ENCODE data around the gene KLHL1.

Gene KLHL1

DNA sequence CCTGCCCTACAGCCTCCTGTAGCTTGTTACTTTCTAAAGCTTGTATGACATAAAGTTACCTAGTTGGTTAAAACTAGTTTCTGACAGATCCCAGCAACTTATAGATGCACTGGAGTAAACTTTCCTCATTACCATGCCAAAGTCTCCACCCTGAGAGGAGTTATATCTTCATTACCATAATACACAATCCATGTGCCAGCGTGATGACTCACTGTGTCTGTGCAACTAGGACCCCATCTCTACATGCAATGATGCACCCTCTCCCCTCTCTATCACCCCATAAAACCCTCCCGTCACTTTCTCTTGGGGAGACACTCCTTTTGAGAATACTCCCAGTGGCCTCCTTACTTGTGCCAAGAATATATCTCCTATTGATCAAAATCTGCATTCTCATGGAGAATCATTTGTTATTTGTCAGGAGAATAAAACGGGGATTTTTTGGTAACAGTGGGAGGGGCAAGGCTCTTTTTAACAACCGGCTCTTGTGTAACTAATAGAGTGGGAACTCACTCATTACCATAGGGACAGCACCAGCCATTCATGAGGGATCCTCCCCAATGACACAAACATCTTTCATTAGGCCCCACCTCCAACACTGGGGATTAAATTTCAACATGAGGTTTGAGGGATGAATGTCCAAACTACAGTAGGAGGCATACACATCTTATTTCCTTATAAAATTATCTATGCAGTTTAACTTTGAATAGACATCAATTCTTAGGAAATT, 235.8 kb downstream of the KLHL1 start:
- no peak for DNase-seq (ENCODE audit: low spot score)

DNA sequence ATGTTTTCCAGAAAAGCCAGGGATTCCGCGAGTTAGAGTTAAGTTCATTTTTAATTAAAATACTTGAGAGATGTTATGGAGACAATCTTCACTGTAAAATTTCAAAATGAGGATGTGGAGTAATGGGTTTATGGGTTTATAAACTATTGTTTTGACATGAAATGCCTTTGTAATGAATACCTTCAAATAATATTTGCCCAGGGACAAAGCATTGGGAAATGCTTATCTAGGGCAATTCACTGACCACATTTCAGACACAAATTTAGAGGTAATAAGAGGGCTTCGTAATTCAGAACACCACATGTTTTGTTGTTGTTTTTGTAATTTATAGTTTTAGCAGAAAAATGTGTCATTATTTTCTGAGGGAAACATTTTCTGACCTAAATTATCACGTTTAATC, 241.7 kb downstream of the KLHL1 start:
- no peak for DNase-seq (ENCODE audit: low spot score)

DNA sequence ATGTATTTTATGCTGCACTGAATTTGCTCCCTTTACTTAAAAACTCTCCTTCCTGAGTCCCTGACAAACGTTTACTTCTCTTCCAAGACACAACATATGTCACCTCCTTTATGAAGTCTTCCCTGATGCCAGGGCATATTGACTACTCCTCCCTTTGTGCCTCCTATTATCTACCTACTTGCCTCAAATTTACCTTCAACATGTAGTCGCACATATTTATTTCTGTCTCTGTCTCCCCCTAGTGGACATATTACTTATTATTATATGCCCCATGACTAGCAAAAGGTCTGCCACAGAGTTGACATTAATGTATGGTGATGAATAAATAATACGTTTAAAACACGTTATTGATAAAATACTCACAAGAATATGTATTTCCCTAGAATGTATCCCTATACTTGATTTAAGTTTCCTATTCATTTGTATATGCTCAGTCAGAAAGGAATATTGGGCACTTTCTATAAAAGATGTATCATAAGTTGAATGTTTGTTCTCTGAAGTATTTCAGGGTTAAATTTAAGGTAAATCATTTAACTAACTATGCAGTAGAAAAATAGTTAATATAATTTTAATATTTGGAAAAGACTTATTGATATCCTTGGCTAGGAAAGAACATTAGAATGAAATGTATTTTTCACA, 250.9 kb downstream of the KLHL1 start:
- DNase-seq (ENCODE audit: low spot score), result peak; percentile 40

DNA sequence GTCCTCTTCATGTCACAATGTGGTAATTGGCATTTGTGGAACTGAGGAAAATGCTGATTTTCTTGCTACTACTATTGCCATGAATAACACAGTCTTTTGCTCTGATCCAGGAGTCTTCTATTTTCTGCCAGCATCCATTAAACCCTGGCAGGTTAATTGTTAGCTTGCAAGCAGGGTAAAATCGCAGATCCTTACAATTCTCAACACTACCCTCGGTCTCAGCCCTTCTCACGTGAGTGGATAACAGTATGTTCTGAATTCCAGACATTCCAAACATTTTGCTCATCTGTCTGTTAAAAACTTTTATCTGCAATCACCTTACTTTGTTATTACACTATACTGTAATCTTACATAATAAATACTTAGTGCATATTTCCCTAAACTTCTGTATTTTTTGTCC, 251.9 kb downstream of the KLHL1 start:
- no peak for DNase-seq (ENCODE audit: low spot score)

DNA sequence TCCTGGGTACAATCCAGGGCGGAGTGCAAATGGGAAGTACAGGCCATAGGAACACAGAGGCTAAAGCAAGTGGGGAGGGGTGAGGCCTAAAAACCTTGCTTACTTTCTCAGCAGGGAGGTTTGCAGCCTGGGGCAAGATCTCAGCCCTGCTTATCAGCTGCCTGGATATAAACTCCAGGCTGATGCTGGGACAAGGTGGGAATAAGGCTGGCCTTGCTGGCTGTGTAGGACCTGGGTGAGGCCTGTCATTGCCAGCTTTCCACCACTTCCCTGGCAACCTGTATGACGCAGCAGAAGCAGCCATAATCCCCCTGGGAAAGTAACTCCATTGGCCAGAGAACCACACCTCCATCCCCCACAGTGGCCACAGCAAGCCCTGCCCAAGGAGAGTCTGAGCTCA, 279.7 kb downstream of the KLHL1 start:
- DNase-seq (ENCODE audit: low spot score), result no peak

DNA sequence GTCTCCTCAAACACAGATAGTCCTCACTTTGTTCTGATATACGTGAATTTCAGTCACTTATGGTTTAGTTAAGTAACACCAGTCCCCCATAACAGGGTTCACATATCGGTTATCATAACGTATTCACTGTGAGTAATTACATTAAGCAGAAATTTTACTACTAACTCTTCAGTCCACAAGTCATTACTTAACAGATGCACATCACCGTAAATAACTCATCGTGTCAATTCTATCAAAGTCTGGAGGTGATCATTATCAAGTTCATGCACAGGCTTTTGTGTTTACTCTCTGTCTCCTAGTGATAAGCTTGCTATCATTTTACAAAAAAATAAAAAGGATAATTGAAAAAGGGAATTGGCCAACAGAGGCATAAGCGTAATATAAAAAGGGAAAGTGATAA, 288.1 kb downstream of the KLHL1 start:
- no peak for DNase-seq (ENCODE audit: low spot score)

DNA sequence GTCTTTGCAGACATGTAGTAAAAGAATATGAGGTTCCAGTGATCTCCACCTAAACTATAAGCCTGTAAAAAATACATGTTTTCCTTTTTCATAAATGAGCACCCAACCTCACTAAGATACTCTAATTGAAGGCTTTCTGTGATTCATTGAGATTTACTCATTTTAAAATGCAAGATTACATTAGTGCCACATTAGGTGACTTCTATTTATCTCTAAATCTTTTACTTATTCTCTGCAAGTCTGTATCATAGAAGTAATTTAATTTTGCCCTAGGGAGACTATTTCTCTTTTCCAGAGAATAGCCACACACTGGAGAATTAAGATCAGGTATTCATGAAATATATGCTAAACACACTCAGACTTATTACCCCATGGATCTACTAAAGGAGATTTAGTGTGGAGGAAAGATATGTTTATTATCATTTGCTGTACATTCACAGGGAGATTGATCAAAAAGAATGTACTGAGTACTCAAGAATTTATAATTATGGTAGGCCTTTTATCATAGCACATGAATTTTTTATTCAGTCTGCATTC, 290.9 kb downstream of the KLHL1 start:
- DNase-seq (ENCODE audit: low spot score), result no peak

DNA sequence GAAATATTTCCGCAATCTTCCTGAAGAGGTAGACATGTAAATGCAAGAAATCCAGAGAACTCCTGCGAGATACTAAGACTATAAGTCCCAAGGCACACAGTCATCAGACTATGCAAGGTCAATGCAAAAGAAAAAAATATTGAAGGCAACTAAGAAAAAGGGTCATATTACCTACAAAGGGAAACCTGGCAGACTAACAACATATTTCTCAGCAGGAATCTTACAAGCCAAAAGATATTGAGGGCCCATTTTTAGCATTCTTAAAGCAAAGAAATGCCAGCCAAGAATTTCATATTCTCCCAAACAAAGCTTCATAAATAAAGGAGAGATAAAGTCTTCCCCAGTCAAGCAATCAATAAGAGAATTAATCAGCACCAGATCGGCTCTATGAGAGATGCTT, 299.1 kb downstream of the KLHL1 start:
- no peak for DNase-seq (ENCODE audit: low spot score)

DNA sequence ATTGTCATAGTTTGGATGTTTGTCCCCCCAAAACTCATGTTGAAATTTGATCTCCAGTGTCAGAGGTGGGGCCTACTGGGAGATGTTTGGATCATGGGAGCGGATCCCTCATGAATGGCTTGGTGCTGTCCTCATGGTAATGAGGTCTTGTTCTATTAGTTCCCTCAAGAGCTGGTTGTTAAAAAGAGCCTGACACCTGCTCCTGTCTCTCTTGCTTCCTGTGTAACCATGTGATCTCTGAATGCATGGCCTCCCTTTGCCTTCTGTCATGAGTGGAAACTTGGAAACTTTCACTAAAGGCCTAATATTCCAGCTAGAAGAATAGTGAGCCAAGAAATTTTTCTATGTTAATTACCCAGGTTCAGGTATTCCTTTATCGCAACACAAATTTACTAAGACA, 312.0 kb downstream of the KLHL1 start:
- no peak for DNase-seq (ENCODE audit: low spot score)

DNA sequence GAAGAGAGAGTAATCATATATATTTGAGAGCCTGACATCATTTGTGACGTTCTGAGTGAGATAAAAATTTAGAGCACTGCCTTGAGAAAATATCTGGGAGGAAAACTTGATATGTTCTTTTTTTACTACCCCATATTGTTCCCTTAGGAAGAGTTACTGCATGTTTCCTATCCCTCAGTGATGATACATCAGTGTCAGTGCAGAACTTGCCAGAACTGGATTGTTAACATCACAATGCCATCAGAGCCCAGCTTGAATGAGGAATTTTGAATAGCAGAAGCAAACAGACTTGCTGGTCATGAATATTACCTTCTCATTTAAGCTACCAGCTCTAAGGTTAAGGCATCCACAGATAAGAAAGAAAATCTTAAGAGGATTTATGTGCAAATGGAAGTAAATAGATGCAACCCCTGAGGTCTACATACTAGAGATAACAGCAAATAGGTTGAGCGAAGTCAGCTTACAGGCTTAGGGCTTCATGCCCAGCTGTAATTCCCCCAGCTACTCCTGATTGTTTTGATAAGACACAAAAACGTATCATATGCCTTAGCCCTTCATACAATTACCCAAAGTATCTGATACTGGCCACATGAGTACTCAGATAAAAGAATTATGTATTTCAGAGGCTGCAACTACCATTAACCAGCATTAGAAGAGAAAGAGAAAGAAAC, 314.3 kb downstream of the KLHL1 start:
- no peak for DNase-seq (ENCODE audit: low spot score)

DNA sequence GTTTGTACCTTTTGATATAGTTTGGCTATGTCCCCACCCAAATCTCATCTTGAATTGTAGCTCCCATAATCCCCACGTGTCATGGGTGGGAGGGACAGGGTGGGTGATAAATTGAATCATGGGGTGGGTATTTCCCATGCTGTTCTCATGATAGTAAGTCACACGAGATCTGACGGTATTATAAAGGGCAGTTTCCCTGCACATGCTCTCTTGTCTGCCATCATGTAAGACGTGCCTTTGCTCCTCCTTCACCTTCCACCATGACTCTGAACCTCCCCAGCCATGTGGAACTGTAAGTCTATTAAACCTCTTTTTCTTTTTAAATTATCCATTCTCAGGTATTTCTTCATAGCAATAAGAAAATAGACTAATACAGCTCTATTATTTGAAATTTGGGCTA, 331.3 kb downstream of the KLHL1 start:
- DNase-seq (ENCODE audit: low spot score), result no peak

DNA sequence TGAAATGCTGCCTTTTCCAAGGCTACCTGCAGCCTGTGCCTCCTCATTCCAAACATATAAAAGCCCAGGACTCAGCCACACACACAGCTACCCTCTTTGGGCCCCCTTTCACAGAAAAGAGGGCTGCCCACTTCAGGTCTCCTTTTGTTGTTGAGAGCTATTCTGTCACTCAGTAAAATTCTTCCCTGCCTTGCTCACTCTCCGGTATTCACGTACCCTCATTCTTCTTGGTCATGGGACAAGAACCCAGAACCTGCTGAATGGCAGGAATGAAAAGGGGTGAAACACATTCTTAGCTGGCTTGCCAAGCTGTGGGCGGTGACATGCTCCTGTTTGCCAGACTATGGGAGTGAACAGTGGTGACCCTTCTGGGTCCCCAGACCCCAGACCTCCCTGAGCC, 338.6 kb downstream of the KLHL1 start:
- DNase-seq (ENCODE audit: low spot score), result no peak

DNA sequence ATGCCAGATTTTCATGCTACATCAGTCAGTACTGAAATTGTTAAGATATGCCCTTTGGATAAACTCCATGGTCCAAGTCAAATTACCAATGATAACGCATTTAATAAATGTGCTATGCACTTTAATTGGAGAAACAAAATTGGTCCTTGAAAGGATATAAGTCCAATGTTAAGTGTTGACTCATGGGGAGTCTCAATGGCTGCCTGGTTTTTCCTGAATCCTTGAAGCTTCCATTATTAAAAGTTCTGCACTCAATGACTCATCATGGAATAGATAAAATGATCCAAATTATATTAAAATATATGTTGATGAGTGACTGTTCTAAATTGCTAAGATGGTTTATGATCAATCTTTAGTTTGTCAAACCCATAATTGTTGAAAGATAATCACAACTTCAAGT, 346.7 kb downstream of the KLHL1 start:
- DNase-seq (ENCODE audit: low spot score), result no peak

DNA sequence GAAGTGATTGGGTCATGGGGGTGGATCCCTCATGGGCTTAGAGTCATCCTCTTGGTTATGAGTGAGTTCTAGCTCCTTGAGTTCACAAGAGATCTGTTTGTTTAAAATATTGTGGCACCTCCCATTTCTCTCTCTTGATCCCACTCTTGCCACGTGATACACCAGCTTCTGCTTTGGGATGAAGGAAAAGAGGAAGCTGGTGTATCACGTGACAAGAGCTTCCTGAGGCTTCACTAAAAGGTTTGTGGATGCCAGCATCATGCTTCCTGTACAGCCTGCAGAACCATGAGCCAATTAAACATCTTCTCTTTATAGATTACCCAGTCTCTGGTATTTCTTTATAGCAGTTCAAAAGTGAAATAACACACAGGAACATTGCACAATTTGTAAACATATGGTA, 353.2 kb downstream of the KLHL1 start:
- no peak for DNase-seq (ENCODE audit: low spot score)

DNA sequence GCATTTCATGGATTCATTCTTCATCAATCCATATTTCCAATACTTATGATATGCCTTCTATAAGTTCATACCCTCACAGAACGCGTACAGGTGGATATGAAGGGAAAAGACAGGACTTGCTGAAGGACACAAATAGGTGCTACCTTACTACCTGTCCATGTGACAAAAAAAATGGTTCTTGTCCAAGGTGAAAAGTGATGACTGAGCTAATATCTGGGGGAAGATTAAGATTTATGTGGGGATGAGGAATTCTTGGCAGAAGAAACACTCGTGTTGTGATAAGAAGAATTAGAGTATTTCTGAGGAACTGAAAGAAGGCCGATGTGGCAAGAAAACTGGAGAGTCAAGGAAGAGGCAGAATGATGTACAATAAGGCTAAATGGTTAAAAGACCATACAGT, 357.0 kb downstream of the KLHL1 start:
- no peak for DNase-seq (ENCODE audit: low spot score)

DNA sequence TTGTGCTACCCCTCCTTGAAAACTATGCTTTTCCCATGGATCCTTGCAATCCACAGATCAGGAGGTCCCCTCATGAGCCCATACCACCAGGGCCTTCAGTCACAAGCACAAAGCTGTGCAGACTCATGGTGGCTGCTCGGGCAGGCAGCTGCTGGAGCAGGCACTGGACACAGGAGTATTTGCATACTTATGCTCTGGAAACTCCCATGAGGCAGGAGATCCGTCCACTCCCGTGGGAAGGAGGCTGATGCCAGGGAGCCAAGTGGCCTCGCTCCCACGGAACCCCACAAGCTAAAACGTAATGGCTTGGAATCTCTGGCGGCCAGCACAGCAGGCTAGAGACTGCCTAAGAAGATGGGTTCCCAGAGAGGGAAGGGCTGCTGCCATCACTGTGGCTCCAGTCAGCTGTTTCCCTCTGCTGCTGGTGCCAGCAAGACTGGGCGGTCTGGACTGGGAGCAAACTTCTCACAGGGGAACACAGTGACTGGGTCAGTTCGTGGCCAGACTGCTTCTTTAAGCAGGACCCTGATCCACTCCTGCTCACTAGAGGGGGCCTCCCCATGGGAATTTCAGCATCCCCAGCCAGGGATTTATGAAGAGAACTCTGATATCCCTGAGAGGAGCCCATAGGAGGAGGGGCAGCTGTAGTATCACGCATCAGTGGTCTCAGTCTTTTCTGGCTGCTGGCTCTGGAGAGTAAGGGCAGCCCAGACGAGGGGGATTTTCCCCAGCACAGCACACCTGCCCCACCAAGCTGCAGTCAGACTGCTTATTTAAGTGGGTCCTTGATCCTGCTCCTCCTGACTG, 370.9 kb downstream of the KLHL1 start:
- no peak for DNase-seq (ENCODE audit: low spot score)

DNA sequence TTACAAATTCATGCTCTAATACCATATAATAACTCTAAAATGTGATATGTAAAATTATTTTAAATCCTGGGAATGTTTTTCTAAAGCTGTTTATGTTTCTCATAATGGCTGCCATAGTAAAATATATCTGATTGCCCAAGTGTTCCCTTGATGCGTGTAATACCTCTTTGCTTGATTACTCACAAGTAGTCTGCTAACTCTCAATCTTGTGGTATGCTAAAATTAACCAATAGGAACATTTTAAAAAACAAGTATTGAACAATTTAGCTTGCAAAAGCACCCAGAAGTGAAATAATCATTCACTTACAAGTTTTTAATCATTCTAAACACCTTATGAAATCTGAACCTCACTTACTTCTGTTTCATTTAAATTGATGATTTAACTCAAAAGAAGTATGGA, 386.6 kb downstream of the KLHL1 start:
- DNase-seq (ENCODE audit: low spot score), result no peak

DNA sequence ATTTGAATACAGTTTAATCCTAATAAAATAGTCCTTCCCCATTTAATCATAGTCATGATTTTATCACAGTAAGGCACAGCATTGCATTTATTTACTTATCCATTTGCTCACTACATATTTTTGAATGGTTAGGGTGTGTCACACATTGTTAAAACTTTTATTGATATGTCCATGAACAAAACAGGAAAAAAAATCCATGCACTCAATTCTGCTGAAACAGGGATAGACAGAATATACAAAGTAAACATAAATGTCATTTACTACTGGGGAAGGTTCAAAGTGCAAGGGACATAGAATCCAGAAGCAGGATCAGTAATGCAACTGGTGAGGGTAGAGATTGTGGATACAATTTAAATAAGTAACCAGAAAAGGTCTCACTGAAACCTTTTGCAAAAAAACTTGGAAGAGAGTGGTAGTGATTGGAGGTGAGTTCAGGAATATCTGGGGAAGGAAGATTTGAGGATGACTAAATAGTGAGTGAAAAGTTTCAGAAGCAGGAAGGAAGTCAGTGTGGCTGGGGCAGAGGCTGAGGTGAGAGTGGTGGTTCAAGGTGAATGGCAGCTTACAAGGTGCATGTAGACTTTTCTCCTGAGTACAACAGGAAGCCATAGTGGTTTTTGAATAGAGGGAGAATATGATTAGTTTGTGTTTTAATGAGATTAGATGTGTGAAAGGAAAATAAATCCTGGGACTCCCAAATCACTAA, 387.8 kb downstream of the KLHL1 start:
- DNase-seq (ENCODE audit: low spot score), result no peak

DNA sequence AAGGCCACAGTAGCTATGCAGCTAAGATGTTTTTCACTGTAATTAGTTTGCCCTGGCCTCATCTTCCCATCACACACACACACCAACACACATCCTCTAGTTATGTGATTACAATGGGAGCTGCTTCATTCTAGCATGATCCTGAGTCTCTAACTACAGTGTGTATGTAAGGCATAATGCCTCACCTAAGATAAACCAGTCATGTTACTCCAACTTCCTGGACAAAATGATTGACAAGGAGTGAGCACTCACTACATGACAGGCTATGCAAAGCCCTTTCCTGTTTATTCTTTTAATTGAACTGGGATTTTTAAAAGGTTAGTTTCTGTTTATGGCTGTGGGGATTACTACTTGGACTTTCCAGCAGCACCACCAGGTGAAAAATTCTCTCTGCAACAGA, 401.4 kb downstream of the KLHL1 start:
- DNase-seq (ENCODE audit: low spot score), result no peak

DNA sequence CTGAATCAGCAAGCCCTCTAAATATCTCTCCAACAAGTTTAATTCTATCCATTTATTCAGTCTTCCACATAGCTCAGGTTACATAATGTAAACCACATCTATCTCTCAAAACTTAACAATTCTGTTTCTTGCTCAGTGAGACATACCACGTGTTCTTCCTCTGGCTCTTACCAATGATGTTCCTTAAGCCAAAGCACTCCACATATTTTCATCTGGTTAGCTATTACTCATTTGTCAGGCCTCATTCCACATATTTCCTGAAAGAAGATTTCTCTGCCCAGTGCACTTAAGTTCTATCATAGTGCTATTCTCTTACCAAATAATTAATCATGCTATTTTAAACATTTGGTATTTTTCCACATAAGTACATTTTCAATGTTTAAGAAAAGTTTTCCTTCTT, 403.9 kb downstream of the KLHL1 start:
- DNase-seq (ENCODE audit: low spot score), result no peak

DNA sequence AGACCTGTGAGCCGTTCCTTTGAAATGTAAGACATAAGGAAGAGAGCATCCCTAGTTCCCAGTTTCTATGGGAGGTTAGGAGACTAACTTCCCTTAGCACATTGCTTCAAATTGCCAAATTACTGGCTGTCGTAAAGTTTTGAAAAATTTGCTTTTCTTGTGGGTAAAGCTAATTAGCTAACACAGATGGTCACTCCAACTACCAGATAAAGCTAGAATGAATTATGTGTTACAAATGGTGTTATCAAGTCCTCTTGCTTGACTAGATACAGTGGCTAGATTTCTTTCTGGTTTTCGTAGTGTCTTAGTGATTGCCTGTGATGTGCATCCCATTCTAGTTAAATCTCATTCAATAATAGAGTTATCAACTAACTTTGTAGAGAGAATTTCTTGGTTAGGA, 417.3 kb downstream of the KLHL1 start:
- no peak for DNase-seq (ENCODE audit: low spot score)

Measured in activated CD4-positive, alpha-beta T cell treated with anti-CD3 and anti-CD28 coated beads, Interleukin-2, Interleukin-4, amounts not matched to agents 100 ng/mL and 50 ng/mL, durations not matched to agents 16 hours and 8 hours (primary cell).